Skeletal muscle tissue (tissue), 2 donors: ENCODE measurements around the gene RILPL1. TPM values are rescaled to one million over a fixed set of nuclear protein-coding genes. Genes with fewer than 3 reads are reported as not detected.

ENCODE experiments used
- small RNA-seq: library from RNA; depleted of rRNA; stranded (forward); fragments of <200 nt; gene quantifications from one replicate; pipeline ENCODE3, GENCODE V24; 2014
- total RNA-seq: library from RNA; depleted of rRNA; stranded (reverse); fragments of >200 nt; gene quantifications from one replicate; pipeline ENCODE4 v1.2.3, GENCODE V29; 2014

Gene RILPL1
- total RNA-seq, 1 donor from 2014 or later, result 5.2 TPM

Small RNA genes within 50 kb of the gene (small RNA-seq; reads per million reads assigned to genes)
- gene AC145423.2 (not detected), gene MIR3908 (not detected)

Other genes starting within 250 kb of the RILPL1 start
- 11.5 TPM for gene SBNO1, start 168.9 kb downstream of the RILPL1 start, total RNA-seq
- 19.3 TPM for gene KMT5A, start 149.6 kb downstream of the RILPL1 start, total RNA-seq
- 1.0 TPM for gene RILPL2, start 97.0 kb downstream of the RILPL1 start, total RNA-seq
- 15.7 TPM for gene SNRNP35, start 75.6 kb downstream of the RILPL1 start, total RNA-seq
- gene TMED2, start 50.8 kb upstream of the RILPL1 start, total RNA-seq, result 224 TPM
- 12.5 TPM for gene DDX55, start 68.4 kb upstream of the RILPL1 start, total RNA-seq
- 34.4 TPM for gene EIF2B1, start 100.0 kb upstream of the RILPL1 start, total RNA-seq
- 14.6 TPM for gene GTF2H3, start 100.1 kb upstream of the RILPL1 start, total RNA-seq
- 6.8 TPM for gene TCTN2, start 137.4 kb upstream of the RILPL1 start, total RNA-seq
- 11.5 TPM for gene ATP6V0A2, start 178.6 kb upstream of the RILPL1 start, total RNA-seq
- under 0.01 TPM for gene DNAH10, start 228.6 kb upstream of the RILPL1 start, total RNA-seq